Astrocyte of the hippocampus (primary cell): ENCODE measurements around the gene ARHGEF38.
"Not testable (repeated sequence)": the region's sequence is repeated elsewhere in the genome, so short reads cannot be mapped to it uniquely, and the experiment has no call there.

Experiments used
- DNase-seq: peaks from one replicate; pipeline ENCODE4 v3.0.0; 2011; ENCODE audit warnings: low read depth, low spot score

The ARHGEF38 gene

GRCh38 chr4:105607876-105608275 is 55.5 kb downstream of the ARHGEF38 start:
- no peak for DNase-seq

- not testable (repeated sequence) for DNase-seq
Measured at GRCh38 chr4:105609819-105610218, 57.4 kb downstream of the ARHGEF38 start.

DNA sequence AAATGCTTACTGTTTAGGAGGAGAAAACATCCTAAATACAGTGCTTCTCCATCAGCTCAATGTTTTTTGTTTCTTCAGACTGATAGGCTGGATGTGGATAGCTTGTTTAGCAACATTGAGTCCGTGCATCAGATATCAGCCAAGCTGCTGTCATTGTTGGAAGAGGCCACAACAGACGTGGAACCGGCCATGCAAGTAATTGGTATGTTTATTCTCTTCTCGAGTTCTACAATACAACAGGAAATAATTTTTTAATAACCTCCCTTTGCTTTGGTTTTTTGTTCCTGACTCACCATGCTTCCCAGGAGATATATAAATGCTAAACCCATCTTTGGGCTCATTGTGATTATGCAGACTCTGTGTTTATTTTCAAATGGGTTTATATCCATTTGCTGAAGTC is 60.9 kb downstream of the ARHGEF38 start:
- DNase-seq, result no peak

GRCh38 chr4:105619188-105619931 is 66.9 kb downstream of the ARHGEF38 start:
- peak; percentile 82 for DNase-seq

GRCh38 chr4:105620640-105621323 is 68.4 kb downstream of the ARHGEF38 start:
- peak; percentile 88 for DNase-seq

DNA sequence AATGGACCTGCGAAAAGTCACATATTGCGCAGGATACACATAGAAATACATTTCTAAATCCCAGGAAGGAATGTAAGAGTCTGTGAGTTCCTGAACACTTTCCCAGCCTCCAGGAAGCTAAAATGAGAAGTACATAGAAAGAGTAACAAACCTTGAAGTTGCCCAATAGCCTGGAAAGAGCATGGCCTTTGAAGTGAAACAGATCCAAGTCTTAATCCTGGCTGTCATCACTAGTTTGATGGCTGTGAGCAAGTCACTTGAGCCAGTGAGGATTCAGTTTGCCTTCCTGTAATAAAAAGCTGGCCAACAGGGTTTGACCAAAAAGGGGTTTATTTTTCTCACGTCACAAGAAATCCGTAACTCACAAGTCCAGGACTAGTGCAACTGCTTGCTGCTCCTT is 69.8 kb downstream of the ARHGEF38 start:
- DNase-seq, result no peak

DNA sequence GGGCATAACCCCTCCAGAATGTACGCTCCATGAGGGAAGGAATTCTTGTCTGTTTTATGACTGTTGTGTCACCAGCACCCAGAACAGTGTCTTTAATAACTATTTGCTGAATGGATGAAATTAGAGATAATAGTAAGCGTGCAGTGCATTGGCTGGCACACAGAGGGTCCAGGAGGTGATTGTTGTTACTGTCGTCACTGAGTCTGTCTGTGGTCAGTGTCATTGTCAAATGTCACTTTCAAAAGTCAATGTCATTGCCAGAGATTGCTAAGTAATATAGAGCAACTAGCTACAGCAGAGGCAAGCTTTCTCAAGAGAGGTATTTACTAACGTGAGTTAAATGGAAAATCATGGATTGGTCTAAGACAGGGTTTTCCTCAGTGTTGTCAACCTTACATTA is 70.7 kb downstream of the ARHGEF38 start:
- no peak for DNase-seq

DNA sequence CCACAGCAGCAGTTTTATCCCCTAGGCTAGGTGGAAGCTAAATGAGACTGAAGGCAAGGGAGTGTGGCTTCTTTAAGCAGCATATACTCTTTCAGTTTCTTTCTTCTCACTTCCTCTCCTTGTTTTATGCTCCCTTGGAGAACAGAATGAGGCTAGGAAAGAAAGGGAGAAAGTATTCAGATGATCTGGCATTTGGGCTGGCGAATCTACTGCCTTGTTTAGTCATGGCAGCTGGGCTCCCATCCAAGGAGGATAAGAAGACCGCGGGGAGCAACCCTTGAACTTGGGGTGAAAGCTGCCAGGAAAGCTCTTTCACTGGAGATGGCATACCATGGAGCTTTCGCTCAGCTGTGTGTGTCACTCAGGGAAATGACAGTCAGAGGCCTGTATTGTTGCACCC is 72.1 kb downstream of the ARHGEF38 start:
- peak; percentile 78 for DNase-seq

DNA sequence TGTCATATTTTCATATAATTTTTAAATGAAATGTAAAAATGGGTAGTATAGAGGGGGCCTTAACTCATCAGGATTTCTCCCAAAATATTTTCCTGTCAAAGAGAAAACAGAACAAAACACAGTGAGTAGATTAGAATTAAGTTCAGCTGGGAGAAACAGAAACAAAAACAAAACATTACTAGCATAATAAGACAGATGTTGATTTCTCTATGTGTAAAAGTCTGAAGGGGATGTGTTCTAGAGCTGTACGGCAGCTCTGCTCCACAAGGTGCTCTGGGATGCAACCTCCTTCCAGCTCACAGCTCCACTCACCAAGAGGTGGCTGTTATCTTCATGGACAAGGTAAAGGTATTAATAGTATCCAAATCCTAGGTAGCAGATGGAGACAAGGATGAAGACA is 72.8 kb downstream of the ARHGEF38 start:
- no peak for DNase-seq

DNA sequence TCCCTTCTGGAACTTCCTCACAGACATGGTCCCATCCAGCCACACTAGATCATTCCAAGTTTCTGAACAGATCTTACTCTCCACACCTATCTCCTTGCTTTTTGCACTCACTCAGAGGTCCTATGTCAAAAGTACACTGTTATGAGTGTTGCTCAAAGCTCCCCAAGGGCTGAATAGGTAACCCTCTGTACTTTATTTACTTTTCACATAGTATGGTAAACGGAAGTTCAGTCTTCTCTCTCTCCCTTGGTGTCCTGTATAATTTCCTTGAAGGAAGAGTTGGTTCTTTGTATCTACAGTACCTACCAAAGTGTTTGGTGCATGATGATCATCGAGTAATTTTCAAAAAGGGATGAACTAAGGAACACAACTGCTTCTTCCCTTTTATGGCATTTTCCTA is 74.4 kb downstream of the ARHGEF38 start:
- DNase-seq, result no peak

DNA sequence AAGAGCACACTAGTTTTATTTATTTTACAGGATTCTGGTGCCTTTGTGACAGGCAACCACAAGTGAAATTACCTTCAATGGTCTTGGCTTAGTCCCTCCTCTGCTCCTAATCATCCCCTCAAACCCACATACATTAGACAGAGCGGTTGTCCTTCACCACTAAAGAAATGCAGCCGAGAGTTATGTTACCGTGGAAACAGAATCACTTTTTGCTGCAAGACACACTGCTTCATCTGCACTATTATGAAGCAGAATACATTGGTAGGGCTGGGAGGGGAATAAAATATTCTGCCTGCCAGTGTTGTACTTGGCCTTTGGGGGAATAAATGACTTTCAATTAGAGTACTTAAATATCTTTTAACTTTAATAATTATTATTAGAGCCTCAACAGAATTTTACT is 75.2 kb downstream of the ARHGEF38 start:
- no peak for DNase-seq

- no peak for DNase-seq
Measured at GRCh38 chr4:105630670-105631655, 78.5 kb downstream of the ARHGEF38 start.

DNA sequence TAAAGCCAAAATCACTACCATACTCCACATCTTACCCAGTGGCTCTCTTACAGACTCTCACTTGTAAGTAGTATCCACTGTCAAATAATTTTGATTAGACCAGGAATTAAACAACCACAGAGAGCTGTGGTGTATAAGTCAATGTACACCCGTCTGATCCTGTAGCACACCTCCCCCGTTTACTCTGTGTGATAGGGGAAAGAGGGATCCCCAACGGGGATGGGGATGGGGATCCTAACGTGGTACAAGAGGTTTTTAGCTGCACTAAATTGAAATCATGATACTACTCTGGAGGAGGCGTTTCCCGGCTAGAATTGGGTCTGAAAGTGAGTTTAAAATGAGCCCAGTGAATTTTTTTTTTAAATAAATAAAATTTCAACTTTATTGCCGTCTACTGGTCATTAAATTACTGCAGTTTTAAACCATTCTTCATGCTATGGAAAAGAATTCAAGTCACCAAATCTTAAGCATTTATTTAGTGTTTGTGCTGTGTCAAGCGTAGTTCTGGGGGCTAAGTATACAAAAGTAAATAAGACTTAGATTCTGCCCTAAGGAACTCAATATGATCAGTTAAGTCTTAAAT is 79.5 kb downstream of the ARHGEF38 start:
- DNase-seq, result no peak

GRCh38 chr4:105632599-105632998 is 80.2 kb downstream of the ARHGEF38 start:
- DNase-seq, result no peak

DNA sequence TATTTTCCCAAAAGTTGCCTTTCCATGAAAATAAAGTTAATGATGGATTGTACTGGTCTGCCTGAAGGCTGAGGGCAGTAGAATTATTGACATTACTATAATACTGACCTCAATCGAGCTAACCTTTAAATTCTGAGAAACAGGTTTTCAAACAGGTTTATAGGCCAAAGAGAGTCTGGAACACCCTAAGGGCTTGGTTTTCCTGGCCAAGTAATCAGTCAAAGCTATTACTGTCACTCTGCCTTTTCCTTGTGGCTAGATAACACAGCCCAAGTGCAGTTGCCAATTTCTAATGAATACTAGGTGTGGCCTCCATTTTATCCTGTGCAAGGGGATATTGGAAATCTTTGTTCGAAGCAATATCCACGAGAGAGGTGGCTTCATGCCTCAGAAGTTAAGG is 80.8 kb downstream of the ARHGEF38 start:
- no peak for DNase-seq

GRCh38 chr4:105634402-105635080 is 82.1 kb downstream of the ARHGEF38 start:
- DNase-seq, result no peak

GRCh38 chr4:105637408-105638176 is 85.2 kb downstream of the ARHGEF38 start:
- peak; percentile 86 for DNase-seq

- no peak for DNase-seq
Measured at GRCh38 chr4:105641845-105642244, 89.4 kb downstream of the ARHGEF38 start.

DNA sequence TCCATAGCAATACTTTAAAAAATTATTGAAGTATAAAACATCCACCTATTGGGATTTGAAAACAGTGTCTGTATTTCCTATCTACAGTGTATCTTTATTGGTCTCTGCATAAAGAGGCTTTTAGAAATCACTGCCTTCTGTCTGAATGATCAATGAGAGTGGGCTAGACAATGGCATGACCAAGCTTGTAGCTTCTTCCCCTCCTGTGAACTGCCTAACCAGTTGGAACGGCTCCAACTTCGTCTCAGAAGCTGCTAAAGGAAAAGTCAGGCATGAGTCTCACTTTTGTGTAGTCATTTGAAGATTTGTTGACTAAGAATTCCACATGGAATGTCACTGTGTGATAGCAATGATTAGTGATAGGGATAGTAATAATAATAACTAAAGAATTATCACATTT is 91.8 kb downstream of the ARHGEF38 start:
- DNase-seq, result no peak

DNA sequence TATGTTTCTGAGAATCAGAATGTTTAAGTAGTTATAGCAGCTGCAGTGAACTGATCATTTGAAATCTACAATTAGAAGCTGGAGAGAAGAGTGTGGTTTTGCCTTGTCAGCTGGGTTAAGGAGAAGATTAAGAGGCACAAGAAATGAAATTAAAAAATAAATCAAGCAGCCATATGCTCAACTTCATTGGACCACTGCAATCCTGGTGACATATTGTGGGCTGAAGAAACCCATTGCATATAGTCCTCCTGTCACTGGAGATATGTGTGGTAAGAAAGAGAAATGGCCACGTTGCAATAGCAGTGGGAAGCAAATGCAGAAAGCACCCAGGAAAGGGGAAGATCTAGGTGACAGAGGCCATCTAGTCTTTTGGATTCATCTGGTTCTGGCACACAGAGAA is 93.0 kb downstream of the ARHGEF38 start:
- DNase-seq, result no peak
